Measurements from ENCODE around the gene PAPLN. TPM values are rescaled to one million over a fixed set of nuclear protein-coding genes. Genes with fewer than 3 reads are reported as not detected.

PAPLN gene
- total and polyA plus RNA-seq, 2 of the 8 experiments (the other 6 are each of a cell fraction or from before 2014, with no cell fraction given): 14.8 to 25.6 TPM

DNA sequence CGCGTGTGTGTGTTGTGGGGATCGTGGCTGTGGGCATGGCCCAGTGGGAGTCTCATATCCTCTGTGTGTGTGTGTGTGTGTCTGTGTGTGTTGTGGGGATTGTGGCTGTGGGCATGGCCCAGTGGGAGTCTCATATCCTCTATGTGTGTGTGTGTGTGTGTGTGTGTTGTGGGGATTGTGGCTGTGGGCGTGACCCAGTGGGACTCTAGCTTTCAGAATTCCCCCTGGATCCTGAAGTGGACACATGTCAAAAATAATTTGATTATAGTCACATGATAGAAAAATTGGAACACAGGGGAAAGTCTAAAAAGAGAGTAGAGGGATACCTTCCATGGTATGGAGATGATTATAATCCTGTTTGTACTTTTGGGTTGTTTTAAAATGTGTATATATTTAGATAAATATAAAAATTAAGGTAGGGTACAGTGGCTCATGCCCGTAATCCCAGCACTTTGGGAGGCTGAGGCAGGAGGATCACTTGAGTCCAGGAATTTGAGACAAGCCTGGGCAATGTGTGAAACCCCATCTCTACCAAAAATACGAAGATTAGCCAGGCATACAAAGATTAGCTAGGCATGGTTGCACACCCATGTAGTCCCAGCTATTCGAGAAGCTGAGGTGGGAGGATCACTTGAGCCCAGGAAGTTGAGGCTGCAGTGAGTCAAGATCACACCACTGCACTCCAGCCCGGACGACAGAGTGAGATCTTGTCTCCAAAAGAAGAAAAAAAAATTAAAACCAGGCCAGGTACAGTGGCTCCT, 11.0 kb downstream of the PAPLN start (continued):
- TF ChIP-seq, protein P1, sequence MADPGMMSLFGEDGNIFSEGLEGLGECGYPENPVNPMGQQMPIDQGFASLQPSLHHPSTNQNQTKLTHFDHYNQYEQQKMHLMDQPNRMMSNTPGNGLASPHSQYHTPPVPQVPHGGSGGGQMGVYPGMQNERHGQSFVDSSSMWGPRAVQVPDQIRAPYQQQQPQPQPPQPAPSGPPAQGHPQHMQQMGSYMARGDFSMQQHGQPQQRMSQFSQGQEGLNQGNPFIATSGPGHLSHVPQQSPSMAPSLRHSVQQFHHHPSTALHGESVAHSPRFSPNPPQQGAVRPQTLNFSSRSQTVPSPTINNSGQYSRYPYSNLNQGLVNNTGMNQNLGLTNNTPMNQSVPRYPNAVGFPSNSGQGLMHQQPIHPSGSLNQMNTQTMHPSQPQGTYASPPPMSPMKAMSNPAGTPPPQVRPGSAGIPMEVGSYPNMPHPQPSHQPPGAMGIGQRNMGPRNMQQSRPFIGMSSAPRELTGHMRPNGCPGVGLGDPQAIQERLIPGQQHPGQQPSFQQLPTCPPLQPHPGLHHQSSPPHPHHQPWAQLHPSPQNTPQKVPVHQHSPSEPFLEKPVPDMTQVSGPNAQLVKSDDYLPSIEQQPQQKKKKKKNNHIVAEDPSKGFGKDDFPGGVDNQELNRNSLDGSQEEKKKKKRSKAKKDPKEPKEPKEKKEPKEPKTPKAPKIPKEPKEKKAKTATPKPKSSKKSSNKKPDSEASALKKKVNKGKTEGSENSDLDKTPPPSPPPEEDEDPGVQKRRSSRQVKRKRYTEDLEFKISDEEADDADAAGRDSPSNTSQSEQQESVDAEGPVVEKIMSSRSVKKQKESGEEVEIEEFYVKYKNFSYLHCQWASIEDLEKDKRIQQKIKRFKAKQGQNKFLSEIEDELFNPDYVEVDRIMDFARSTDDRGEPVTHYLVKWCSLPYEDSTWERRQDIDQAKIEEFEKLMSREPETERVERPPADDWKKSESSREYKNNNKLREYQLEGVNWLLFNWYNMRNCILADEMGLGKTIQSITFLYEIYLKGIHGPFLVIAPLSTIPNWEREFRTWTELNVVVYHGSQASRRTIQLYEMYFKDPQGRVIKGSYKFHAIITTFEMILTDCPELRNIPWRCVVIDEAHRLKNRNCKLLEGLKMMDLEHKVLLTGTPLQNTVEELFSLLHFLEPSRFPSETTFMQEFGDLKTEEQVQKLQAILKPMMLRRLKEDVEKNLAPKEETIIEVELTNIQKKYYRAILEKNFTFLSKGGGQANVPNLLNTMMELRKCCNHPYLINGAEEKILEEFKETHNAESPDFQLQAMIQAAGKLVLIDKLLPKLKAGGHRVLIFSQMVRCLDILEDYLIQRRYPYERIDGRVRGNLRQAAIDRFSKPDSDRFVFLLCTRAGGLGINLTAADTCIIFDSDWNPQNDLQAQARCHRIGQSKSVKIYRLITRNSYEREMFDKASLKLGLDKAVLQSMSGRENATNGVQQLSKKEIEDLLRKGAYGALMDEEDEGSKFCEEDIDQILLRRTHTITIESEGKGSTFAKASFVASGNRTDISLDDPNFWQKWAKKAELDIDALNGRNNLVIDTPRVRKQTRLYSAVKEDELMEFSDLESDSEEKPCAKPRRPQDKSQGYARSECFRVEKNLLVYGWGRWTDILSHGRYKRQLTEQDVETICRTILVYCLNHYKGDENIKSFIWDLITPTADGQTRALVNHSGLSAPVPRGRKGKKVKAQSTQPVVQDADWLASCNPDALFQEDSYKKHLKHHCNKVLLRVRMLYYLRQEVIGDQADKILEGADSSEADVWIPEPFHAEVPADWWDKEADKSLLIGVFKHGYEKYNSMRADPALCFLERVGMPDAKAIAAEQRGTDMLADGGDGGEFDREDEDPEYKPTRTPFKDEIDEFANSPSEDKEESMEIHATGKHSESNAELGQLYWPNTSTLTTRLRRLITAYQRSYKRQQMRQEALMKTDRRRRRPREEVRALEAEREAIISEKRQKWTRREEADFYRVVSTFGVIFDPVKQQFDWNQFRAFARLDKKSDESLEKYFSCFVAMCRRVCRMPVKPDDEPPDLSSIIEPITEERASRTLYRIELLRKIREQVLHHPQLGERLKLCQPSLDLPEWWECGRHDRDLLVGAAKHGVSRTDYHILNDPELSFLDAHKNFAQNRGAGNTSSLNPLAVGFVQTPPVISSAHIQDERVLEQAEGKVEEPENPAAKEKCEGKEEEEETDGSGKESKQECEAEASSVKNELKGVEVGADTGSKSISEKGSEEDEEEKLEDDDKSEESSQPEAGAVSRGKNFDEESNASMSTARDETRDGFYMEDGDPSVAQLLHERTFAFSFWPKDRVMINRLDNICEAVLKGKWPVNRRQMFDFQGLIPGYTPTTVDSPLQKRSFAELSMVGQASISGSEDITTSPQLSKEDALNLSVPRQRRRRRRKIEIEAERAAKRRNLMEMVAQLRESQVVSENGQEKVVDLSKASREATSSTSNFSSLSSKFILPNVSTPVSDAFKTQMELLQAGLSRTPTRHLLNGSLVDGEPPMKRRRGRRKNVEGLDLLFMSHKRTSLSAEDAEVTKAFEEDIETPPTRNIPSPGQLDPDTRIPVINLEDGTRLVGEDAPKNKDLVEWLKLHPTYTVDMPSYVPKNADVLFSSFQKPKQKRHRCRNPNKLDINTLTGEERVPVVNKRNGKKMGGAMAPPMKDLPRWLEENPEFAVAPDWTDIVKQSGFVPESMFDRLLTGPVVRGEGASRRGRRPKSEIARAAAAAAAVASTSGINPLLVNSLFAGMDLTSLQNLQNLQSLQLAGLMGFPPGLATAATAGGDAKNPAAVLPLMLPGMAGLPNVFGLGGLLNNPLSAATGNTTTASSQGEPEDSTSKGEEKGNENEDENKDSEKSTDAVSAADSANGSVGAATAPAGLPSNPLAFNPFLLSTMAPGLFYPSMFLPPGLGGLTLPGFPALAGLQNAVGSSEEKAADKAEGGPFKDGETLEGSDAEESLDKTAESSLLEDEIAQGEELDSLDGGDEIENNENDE (IDR thresholded peaks at IDR 0.05; ENCODE audit: insufficient replicate concordance, low read length): no peak
- TF ChIP-seq SIRT6 (IDR thresholded peaks at IDR 0.05; ENCODE audit: low read length) (no peak), POLR2AphosphoS5 (IDR thresholded peaks at IDR 0.05; ENCODE audit: low read depth, low read length) (no peak), SP1 (IDR thresholded peaks at IDR 0.05; ENCODE audit: low read depth, low read length) (no peak), SIN3A (conservative IDR thresholded peaks at IDR 0.05 in 1 of 2, IDR thresholded peaks at IDR 0.05 in 1 of 2; ENCODE audit: low read depth in 1 of 2, low read length in 2 of 2) (no peak), RAD21 (IDR thresholded peaks at IDR 0.05 in 1 of 2, conservative IDR thresholded peaks at IDR 0.05 in 1 of 2; ENCODE audit: low read depth in 2 of 2, low read length in 2 of 2) (no peak), BRCA1 (IDR thresholded peaks at IDR 0.05; ENCODE audit: low read depth, low read length) (no peak), CBX8 (IDR thresholded peaks at IDR 0.05; ENCODE audit: borderline replicate concordance, low read depth, low read length) (no peak), EGR1 (IDR thresholded peaks at IDR 0.05; ENCODE audit: borderline replicate concordance, low read depth, low read length) (no peak), SP2 (IDR thresholded peaks at IDR 0.05; ENCODE audit: low read length) (no peak)

Measured in H1 (cell line).